A673 (cell line): Measurements from ENCODE around the gene DNAAF5.

Source experiments
- CTCF ChIP-seq: fragments of 300-800, 200-600 bp; sonication (generic); conservative IDR thresholded peaks from 2 replicates; pipeline ENCODE4 v1.5.1; 2017; ENCODE audit warnings: low read depth, mild to moderate bottlenecking, antibody characterized with exemption, low read length, moderate library complexity, mixed read lengths
- EZH2 ChIP-seq: fragments of 200-600 bp; sonication (generic); IDR thresholded peaks from 2 replicates; pipeline ENCODE4 v1.6.1; 2017; ENCODE audit warnings: borderline replicate concordance, low read depth, mild to moderate bottlenecking, mixed read lengths, antibody characterized with exemption, low read length; ENCODE audit not compliant: poor library complexity, severe bottlenecking

- TF ChIP-seq EZH2 (no peak), CTCF (no peak)
Observed at GRCh38 chr7:724298-724697, 2.2 kb upstream of the DNAAF5 start.
